Measurements from ENCODE around the gene CST9.

DNA sequence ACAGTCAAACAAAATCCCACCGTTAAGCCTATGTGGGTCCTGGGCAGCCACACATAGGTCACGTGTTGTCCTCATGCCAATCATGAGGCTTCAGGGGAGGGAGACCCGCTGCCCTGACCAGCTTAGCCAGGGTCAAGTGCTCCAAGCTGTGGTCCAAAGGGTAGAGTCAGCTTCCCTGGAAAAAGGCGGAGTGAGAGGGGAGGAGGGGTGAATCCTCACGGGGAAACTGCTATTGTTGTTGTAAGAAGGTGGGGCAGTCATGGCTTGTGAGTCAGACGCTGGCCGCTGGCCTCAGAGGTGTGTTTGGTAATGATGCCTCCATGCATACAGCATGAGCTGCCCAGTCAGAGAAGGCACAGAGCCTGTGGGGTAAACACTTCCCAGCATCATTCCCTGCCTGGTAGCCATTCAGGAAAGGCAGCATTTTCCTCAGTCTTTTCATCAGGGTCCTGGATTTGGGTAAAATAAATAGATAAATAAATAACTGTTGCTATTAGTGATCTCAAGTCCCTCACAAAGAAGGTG lies 23.4 kb upstream of the CST9 start:
- TF ChIP-seq, protein P1, sequence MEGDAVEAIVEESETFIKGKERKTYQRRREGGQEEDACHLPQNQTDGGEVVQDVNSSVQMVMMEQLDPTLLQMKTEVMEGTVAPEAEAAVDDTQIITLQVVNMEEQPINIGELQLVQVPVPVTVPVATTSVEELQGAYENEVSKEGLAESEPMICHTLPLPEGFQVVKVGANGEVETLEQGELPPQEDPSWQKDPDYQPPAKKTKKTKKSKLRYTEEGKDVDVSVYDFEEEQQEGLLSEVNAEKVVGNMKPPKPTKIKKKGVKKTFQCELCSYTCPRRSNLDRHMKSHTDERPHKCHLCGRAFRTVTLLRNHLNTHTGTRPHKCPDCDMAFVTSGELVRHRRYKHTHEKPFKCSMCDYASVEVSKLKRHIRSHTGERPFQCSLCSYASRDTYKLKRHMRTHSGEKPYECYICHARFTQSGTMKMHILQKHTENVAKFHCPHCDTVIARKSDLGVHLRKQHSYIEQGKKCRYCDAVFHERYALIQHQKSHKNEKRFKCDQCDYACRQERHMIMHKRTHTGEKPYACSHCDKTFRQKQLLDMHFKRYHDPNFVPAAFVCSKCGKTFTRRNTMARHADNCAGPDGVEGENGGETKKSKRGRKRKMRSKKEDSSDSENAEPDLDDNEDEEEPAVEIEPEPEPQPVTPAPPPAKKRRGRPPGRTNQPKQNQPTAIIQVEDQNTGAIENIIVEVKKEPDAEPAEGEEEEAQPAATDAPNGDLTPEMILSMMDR (IDR thresholded peaks at IDR 0.05; ENCODE audit: low read length), result no peak
- no peak for TF ChIP-seq EZH2 (optimal IDR thresholded peaks at IDR 0.05; ENCODE audit: low read depth, low read length)
